ENCODE measurements around the gene CYB5A. TPM values are rescaled to one million over a fixed set of nuclear protein-coding genes. Genes with fewer than 3 reads are reported as not detected.

The CYB5A gene
- total RNA-seq, 1 donor from 2014 or later, result 37.0 TPM

DNA sequence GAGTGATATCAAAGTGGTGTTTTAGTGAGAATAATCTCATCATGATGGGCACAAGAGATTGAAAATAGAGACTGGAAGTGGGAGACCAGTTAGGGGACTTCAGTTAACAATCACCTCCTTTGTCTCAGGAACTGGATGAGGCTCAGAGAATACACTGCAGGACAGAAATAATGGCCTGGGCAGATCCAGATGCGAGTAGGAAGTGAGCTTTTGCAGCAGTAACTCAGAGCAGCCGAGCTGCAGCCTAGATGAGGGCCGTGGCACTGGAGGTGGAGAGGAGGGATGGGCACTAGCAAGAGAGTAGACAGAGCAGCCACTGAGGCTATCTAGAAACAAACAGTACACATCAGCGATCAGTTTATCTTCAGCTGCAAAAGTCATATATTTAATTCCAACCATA, 48.6 kb downstream of the CYB5A start:
- no peak for DNase-seq

DNA sequence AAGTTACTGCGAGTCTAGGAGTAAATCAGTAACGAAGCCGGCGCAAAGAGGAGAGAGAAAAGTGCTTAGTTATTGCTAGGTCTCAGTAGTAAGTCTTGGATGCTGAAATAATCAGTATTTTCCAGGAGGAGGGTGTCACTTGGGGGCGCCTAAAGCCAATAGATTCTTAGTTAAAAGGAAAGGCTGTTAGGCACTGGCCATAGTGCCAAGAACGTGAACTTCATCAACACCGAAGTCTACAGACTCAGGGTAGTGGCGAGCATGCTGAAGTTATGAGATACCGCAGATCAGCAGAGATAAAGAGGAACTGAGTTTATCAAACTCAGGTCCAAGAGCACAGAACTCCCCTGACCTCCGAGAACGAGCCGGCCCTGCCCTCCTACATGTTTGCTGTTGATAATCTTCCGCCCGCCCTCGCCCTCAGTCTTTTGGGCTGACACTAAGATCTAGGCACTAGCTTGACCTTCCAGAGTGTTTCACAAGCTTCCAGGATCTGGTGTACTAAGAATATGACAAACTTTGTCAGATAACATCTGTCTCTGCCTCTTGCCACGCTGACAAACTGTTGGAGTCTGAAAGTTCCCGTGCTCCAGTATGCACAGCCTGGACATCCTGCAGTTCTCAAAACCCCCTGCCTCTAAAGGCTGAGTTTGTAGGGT, 49.2 kb downstream of the CYB5A start:
- peak; percentile 10 for DNase-seq

DNA sequence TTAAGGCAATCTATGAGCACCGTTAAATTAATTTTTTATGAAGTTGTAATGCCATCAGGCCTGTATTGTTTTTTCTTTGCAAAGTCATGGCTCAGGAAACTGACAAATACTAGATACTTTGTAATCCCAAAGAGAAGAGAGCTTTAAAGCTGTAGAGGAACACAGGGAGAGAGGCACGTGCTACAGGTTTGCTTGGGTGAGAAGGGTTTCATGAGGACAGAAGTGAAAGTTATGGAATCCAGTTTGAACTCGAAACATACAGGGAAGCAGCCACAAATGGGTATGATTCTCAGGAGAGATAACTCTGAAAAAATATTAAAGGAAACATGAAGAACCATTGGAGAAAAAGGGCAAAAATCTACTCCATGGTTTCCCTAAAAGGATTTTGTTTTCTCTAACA, 49.8 kb downstream of the CYB5A start:
- no peak for DNase-seq

DNA sequence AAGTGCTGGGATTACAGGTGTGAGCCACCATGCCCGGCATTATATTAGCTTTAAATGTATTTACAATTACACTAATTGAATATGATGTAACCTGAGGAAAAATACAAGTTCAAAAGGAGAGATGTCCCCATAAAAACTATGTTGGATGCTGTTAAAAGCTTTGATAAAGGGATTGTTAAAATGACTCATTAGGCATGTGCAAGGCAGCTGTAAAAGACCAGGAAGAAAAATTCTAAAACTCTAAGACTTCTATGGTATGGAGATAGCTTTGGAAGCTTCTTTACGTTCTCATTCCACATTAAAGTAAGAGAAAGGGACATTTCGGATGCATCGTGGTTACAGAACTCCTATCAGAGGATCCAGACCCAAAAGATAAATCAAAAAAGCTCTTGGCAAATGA, 50.3 kb downstream of the CYB5A start:
- DNase-seq, result no peak

DNA sequence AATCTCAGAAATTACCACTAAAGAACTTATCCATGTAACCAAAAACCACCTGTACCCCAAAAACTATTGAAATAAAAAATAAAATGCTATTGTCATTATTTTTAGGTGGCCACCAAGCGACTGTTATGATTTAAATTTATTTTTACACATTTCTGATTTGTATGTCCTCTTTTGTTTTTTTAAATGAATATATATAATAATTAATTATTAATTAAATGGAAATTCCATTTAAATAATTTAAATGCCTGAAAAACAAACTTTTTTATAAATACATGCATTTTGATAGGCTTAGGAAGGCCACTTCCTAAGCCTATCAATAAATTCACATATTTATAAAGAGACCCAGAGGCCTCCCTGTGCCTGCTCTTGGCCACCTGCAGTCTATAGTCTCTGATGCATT, 52.2 kb downstream of the CYB5A start:
- DNase-seq, result no peak

DNA sequence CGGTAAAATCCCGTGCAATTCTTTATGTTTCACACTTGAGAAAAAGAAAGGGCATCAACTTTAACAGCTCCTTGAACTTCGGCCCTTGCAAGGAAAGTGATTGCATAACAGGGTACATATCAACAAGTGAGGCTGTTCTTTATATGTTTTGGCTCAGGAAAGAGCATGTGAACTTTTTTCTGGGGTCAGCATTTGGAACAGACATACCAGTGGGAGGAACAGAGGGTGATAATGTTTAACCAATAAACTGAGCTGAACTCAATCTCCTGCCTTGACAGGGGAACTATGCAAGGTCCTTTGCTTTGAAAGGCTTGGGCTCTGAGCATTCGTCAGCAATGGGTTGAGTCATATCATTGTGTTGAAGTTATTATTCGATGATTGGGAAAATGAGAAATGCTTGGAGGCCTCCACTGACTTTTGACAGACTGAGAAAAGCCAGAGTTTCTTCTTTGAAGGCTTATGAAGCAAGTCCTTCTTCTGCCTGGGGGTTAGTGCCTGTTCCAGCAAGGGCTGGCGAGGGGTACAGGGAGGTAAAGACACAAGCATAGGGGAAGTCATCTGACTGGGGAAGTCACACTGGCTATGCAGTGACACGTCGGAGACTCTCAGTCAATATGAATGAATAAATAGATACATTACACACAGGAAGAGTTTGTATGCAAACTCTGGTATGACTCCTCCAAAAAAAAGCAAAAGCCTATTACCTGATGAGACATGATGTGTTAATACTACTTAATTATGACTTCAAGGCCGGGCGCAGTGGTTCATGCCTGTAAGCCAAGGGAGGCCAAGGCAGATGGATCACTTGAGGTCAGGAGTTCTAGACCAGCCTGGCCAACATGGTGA, 57.2 kb downstream of the CYB5A start:
- peak; percentile 58 for DNase-seq

DNA sequence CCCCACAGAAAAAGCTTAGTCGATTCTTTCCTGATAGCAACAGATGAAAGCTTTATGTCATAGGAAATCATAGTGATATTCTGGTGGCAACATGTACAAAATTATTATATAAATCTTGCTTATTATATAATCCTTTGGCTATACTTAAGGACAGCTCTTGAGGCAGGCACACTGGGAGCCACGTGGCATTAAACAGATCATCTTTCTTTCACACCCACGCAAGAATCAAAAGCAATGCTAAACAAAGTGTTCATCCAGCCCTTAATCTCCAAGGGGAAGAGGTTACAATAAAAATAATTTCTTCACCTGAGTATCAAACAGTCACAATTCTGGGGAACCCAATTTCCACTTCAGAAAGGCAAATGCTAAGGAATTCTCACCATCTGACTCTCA, 57.8 kb downstream of the CYB5A start:
- no peak for DNase-seq

DNA sequence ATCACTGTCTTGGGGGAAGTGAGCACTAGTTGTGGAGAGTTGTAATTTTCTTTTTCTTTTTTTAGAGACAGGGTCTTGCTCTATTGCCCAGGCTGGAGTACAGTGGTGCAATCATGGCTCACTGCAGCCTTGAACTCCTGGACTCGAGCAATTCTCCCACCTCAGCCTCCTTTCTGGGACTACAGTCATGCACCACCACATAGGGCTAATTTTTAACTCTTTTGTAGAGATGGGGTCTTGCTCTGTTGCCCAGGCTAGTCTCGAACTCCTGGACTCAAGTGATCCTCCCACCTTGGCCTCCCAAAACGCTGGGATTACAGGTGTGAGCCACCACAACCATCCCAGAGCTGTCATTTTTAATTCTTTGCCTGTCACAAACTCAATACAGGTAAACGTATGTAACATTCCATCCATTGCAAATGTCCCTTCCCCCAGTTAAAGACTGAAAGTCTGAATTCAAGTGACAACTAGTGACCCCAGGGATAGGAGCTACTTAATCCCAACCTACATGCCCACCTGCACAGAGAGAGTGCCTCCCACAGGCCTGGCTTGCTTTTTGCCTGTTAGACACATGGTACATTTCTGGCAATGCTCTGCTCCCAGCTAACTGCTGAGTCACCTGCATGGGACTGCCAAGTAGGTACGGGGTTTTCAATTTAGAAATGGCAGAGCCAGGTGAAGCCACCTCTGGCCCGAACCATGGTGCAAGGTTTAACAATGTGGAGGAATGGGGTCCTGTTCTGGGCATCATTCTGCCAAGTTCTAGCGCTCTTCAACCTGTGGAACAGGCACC, 60.6 kb downstream of the CYB5A start:
- no peak for DNase-seq

DNA sequence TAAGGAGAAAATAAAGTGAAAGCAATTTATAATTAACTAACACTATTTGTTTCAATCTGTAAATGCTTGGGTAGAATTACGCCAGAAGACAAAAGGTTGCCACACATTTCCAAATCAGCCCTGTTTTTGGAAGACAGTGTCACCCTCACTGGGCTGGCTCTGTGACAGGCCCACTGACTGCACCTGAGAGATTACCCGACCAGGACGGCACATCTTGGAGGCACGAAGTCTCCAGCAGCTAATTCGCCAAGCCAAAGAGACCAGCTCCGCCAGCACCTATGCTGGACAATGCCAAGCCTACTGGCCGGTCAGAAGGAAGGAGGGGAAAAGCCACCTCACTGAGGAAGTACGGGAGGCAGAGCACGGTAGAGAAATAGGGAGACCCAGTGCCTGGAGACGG, 61.9 kb downstream of the CYB5A start:
- no peak for DNase-seq

DNA sequence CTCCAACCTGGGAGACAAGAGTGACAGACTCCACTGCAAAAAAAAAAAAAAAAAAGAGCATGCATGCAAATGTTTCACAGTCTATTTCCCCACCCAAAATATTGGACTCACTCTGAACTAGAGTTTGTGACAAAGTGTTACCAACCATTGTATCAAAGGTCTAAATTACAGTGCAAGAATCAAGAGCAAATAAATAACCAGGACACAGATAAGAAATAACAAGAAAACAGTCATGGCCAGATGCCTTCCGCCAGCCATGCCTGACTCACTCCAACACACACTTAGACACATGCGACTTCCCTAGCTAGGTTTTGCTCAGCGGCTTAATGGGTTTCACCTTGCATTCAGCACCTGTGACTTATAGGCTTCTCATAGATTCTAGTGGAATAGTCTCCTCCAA, 62.8 kb downstream of the CYB5A start:
- no peak for DNase-seq

DNA sequence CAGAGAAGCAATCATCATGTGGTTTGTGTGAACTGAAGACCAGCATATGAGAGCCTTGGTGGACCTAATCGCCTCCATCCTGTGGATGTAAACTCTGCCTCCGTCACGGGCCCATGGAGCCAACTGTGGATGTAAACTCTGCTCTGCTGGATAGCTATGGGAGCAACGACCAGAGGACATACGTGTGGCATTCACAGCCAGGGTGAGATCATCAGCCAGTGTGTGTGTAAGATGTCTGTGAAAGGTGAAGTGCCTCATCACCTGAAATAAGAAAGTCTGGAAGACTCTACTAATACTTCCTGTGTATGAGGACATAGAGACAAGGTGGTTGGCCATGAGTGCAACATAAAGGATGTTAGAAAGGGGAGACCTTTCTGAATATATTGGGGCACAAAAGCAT, 63.5 kb downstream of the CYB5A start:
- DNase-seq, result no peak

DNA sequence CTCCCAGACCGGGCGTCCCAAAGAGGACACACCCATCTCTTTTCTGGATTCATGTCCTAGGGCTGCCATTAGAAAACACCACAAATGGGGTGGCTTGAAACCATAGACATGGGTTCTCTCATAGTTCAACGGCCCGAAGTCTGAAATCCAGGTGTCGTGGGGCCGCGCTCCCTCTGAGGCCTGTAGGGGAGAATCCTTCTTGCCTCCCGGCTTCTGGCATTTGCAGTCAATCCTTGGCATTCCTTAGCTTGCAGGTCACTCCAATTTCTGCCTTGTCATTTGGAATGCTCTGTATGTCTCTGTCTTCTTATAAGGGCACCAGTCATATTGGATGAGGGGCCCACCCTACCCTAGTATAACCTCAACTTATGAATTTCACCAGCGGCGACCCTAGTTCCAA, 65.1 kb downstream of the CYB5A start:
- no peak for DNase-seq

DNA sequence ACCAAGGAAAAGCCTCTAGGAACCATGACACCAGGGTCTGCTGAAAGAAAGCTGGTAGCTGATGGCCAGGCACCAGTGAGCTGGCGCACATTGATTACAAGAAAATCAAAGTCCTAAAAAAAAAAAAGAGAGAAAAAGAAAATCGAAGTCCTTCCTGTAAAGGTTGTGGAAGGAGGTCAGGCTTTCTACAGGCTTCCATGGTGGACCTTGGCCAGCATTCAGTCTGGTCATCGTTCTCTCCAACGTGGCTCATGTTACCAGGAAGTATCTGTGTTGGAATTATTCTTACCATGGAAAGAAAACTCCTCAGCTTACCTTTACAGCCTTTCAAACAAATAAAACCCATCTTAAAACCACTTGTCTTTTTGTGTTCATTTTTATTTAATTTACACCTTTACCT, 65.6 kb downstream of the CYB5A start:
- no peak for DNase-seq

DNA sequence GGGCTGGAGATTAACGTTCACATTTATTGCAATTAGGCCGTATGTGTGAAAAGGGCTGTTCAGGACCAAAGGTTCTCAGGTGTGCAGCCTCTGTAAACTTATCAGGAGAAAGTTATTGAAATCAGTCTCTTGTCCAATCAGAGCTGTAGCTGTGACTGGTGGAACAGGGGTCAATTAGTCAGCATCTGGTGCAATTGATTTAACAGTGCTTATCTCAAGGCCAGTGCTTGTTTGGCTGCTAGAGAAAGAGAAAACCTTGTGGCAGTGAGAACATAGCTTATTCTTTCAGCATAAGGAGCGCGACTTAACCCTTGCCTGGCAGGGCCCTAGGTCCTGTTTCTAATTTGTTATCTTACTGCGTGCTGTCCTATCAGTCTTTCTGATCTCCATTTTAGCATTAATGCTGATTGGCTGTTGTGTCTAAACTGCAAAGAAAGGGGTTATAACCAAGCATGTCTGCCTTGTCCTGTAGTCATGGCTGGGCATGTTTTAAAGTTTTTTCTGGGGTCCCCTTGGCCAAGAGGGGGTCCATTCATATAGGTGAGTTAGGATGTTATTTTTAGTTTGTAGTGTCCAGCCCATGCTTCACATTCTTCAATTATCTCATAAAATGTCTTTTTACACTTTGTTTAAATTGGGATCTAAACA, 66.4 kb downstream of the CYB5A start:
- DNase-seq, result no peak

DNA sequence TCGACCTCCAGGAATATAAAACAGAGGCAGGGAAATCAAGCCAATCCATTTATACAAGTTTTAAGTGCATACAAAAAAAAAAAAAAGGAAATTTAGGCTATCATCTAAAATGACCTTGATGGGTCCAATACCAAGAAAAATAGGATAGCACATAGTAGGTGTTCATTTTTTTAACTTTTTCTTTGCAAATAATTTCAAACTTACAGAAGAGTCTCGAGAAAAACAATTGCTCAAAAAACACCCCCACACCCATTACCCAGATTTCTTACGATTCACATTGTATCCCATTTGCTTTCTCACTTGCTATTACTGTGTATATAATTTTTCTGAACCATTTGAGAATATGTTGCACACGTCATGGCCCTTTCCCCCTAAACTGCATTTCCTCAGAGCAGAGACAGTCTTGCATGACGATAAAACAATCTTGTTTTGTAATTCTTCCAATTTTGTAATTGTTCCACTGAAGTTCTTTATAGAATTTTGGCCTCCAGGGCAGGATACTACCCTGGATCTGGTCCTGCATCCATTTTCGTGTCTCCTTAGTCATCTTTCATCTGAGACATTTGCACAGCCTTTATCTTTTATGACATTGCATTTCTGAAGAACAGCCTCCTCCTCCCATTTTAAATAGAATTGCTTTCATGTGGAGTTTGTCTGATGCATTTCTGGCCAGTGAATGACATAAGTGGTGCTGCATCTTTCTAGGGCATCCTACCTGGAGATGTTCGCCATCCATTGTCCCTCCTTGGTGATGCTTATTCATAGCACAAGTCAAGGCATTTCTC, 68.9 kb downstream of the CYB5A start:
- DNase-seq, result no peak

DNA sequence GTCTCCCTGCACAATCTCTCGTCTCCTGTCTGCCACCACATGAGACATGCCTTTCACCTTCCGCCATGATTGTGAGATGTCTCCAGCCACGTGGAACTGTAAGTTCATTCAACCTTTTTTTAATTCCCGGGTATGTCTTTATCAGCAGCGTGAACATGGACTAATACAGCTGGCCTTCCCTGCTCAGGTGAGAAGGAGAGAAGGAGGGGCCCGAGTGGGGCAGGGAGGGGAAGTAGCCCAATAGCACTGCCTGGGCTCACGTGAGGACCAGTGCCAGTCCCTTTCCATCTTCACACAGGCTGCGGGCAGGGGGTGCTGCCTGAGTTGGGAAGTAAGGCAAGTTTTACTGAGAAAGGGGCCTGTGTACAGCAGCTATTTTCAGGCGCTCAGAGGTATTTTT, 70.7 kb downstream of the CYB5A start:
- DNase-seq, result no peak

DNA sequence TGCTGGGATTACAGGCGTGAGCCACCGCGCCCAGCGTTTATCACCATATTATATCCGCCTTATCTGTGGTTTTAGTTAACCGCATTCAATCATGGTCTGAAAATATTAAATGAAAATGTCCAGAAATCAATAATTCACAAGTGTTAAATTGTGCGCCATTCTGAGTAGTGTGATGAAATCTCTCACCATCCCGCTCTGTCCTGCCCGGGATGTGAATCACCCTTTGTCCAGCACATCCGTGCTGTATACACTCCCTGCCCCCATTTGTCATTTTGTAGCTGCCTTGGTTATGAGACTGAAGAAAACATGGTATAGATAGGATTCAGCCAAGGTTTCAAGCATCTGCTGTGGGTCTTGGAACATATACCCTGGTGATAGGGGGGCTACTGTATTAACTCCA, 72.7 kb downstream of the CYB5A start:
- no peak for DNase-seq

DNA sequence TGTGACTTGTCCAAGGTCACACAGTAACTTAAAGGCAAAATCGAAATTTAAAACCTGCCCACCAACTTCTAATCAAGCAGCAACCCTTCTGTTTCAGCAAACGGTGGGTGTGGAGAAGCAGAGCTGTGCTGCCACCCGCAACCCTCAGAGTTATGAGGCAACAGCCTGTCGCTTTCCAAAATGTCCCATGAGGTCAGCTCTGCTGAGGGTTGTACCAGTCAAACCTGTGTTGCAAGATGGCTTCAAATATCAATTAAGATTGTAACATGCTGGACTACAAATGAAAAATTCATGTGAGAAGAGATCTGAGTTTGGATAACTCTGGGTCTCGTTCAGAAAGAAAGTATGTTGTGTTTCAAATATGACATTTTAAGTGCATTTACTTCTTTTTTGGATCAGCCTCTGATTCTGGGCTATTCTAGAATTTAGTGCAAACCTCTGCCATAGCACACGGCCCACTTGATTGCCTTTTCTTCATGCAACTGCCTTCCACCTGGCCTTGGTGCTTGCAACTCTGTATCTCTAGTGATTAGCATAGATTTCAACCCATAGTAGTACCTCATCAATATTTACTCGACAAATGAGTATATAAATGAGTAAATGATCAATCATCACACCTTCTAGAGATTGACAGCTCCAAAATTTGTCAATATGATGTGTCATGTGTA, 74.2 kb downstream of the CYB5A start:
- no peak for DNase-seq

DNA sequence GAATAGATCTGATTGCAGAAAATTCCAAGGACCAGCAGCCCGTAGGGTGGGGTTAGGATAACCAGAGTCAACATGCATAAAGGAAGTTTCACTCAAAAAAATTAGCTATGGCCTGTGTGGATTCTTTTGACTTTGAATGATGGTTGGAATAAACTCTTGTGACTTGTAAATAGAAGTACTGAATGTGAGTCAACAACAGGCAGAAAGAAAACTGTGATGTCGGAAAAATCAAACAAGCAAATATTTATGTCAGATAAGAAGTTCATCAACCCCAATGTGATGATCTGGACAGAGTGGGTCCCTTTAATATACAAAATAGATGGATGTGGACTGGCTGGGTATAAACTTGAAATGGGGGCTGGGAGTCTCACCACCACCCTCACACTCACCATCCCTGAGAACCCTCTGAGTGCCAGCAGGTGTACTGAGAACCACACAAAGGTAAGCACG, 75.1 kb downstream of the CYB5A start:
- no peak for DNase-seq

DNA sequence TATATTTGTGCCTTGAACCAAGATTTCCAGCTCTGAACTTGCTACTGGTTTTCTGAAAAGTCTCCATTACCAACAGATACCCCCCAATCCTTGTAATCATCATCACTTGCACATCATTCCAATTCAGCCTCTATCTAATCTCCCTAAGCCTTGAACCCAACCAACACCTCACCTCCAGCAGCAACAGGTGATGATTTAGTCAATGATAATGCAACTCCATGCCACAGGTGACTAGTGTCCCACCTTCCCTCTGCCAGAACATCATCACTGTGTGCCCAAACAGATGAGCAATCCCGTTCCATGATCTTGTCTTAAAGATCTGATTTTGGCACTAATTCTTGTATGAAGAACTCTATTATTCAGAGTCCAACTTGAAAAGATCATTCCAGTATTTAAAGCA, 75.9 kb downstream of the CYB5A start:
- no peak for DNase-seq

DNA sequence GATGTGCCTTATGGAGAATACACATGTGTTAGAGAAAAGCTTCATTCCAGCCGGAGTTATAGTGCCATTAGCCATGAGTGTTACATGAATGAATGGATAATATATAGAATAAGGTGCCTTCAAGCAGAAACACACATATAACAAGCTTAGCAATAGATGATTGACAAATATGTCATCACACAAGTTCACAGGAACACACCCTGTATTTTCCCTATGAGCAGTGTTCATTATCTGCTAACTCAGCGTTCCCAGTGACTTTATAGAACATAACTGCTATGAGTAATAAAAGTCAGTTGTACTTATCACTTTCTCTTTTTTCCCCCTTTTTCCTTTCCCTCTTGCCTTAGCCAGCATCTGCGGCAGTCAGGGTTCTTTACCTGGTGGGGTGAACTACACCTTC, 78.3 kb downstream of the CYB5A start:
- no peak for DNase-seq

Data from tongue (tissue), 2 donors.